ENCODE measurements around the gene TP53I11.

GRCh38 chr11:44889266-44889665 is 61.4 kb downstream of the TP53I11 start:
- TF ChIP-seq REST (IDR thresholded peaks at IDR 0.05; ENCODE audit: unreplicated experiment) (no peak), CTCF (conservative IDR thresholded peaks at IDR 0.05; ENCODE audit: low read depth in 2 of 2) (no peak), POLR2AphosphoS5 (IDR thresholded peaks at IDR 0.05; ENCODE audit: low read depth) (no peak), EZH2 (IDR thresholded peaks at IDR 0.05; ENCODE audit: low read depth, unreplicated experiment) (no peak), EZH2phosphoT487 (IDR thresholded peaks at IDR 0.05; ENCODE audit: unreplicated experiment) (no peak), ZNF114 (CRISPR knock-in tag; IDR thresholded peaks at IDR 0.05) (no peak), ZNF331 (CRISPR knock-in tag; IDR thresholded peaks at IDR 0.05; ENCODE audit: low read depth) (no peak), NANOG (IDR thresholded peaks at IDR 0.05; ENCODE audit: borderline replicate concordance) (no peak), CREB1 (CRISPR knock-in tag; IDR thresholded peaks at IDR 0.05; ENCODE audit: low read depth) (no peak), JUNB (IDR thresholded peaks at IDR 0.05; ENCODE audit: unreplicated experiment) (no peak)

Data from GM23338 (cell line).